Neural progenitor cell (in vitro differentiated cells): ENCODE results near the gene ELL.

Source experiments
- CTCF ChIP-seq: fragments of 200-600 bp; sonication (generic); IDR thresholded peaks from 2 replicates; pipeline ENCODE4 v1.5.1; 2017; ENCODE audit warnings: antibody characterized with exemption, mild to moderate bottlenecking
- EZH2 ChIP-seq: fragments of 200-600 bp; sonication (generic); IDR thresholded peaks from 2 replicates; pipeline ENCODE4 v1.6.1; 2017; ENCODE audit warnings: antibody characterized with exemption, mild to moderate bottlenecking, moderate library complexity

- TF ChIP-seq CTCF (no peak), EZH2 (no peak)
These were observed 91.3 kb downstream of the ELL start for GRCh38 chr19:18430417-18431144.
